Subcutaneous adipose tissue (tissue), 4 donors: Measurements from ENCODE around the gene DDX41. TPM values are rescaled to one million over a fixed set of nuclear protein-coding genes. Genes with fewer than 3 reads are reported as not detected.

Experiments
- CTCF ChIP-seq: fragments of 450-650 bp; IDR thresholded peaks from one replicate; pipeline ENCODE4 v1.5.1; 2016; ENCODE audit warnings: low read depth, mild to moderate bottlenecking, control low read depth, antibody characterized with exemption, moderate library complexity
- total RNA-seq, 4 donors: library from RNA; depleted of rRNA; stranded (reverse); fragments of >200 nt; gene quantifications; one replicate each; pipeline ENCODE4 v1.1.0, GENCODE V29; 2016

Gene DDX41
- total RNA-seq, 4 donors from 2014 or later = 63.0 to 70.4 (median 64.8) TPM

- no peak for TF ChIP-seq CTCF
These were observed 26.2 kb upstream of the DDX41 start for GRCh38 chr5:177542816-177543465.

DNA sequence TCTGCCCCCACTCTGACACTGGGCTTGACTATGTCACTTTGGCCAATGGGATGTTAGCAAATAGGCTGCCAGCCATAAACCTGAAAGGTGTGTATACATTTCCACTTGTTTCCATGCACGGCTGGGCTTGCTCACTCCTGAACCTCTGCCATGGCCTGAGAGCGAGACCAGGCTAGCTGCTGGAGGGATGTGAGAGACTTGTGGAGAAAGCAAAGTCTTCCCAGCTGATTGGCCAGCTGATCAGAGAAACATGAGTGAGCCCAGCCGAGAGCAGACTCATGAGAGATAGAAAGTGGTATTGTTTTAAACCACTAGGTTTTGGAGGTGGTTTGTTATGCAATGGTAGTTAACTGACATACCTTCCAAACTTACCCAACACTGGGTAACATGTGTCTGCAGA is 23.7 kb upstream of the DDX41 start:
- no peak for TF ChIP-seq CTCF

DNA sequence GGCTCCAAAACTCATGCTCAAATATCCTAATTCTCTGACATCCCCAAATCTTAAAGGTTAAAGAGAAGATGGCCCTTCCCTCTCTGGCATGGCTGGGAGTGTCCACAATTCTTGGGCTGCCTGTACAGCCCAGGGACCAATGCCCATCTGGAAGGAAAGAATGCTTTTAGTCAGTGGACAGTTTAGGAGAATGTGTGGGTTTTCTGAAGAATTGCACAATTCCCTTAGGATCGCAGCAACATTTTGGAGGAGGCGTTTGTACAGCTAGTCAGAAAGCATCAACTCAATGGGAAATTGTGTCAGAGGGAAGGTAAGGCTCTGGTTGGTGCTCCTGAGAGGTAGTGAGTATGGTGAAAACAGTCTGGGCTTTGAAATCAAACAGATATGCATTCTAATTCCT is 22.6 kb upstream of the DDX41 start:
- TF ChIP-seq CTCF = no peak

DNA sequence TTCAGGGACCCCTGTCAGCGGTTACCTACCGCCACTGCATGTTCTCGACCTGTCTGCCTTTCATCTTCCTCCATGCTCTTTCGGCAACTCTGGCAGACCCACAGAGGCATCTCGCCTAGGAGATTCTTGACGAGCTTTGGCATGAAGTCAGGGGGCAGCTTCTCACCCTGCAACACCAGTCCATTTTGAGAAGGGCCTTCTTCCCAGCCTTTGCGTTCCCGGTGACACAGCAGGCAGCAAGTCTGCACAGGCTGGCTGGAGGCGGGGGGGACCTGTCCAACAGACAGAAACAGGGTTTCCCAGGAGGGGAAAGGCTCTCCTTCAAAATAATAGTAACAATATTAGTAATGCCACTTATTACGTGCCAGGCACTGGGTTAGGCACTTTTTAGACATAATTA is 22.1 kb upstream of the DDX41 start:
- TF ChIP-seq CTCF = no peak

- no peak for TF ChIP-seq CTCF
These were observed 20.9 kb upstream of the DDX41 start for GRCh38 chr5:177537389-177538361.

- TF ChIP-seq CTCF = no peak
These were observed 19.6 kb upstream of the DDX41 start for GRCh38 chr5:177536386-177536785.

- TF ChIP-seq CTCF = no peak
These were observed 18.4 kb upstream of the DDX41 start for GRCh38 chr5:177535125-177535524.
